Measurements from ENCODE around the gene SH3BGRL3. TPM values are rescaled to one million over a fixed set of nuclear protein-coding genes. Genes with fewer than 3 reads are reported as not detected.
A peak's percentile ranks its signal among the peaks of the same experiment; 100 is the strongest.

The SH3BGRL3 gene
- total RNA-seq, 4 donors from 2014 or later = 49.6 to 97.2 (median 56.0) TPM

GRCh38 chr1:26237230-26237966, 42.5 kb upstream of the SH3BGRL3 start:
- Histone ChIP-seq H3K4me3 (no peak overlapping the region), H3K27me3 (no peaks in the 10 kb centered on the region), H3K4me1 (peaks cover 0 to 25% (median 2%) of the 10 kb centered on the region in 4 donors), H3K9me3 (no peaks in the 10 kb centered on the region), H3K27ac (peak overlapping the region in 2 of 4 donors; percentile 20 to 60), H3K36me3 (no peaks in the 10 kb centered on the region)
- no peak for DNase-seq (ENCODE audit: low spot score in 2 of 2)
- WGBS, 2 donors = 70 to 72% methylated on average over 6 of the region's 6 CpGs
- TF ChIP-seq POLR2A (IDR thresholded peaks at IDR 0.05) (no peak), CTCF (IDR thresholded peaks at IDR 0.05) (no peak), EP300 (IDR thresholded peaks at IDR 0.05) (no peak)

GRCh38 chr1:26239936-26240335, 40.0 kb upstream of the SH3BGRL3 start:
- H3K4me1 ChIP-seq = peaks cover 0 to 20% (median 2%) of the 10 kb centered on the region in 4 donors
- H3K9me3 ChIP-seq = no peaks in the 10 kb centered on the region
- WGBS, 2 donors = 41 to 45% methylated on average over 4 of the region's 4 CpGs
- no peak for TF ChIP-seq POLR2A (IDR thresholded peaks at IDR 0.05)
- no peak for TF ChIP-seq CTCF (IDR thresholded peaks at IDR 0.05)
- TF ChIP-seq EP300 (IDR thresholded peaks at IDR 0.05) = no peak
- H3K27me3 ChIP-seq = no peaks in the 10 kb centered on the region
- H3K36me3 ChIP-seq = peaks cover 0 to 10% (median under 1%) of the 10 kb centered on the region in 3 donors
- no peak overlapping the region for H3K4me3 ChIP-seq
- H3K27ac ChIP-seq = peak overlapping the region in 2 of 4 donors; percentile 44 to 60
- no peak for DNase-seq (ENCODE audit: low spot score in 2 of 2)

GRCh38 chr1:26252718-26253117, 27.2 kb upstream of the SH3BGRL3 start:
- H3K27ac ChIP-seq = no peak overlapping the region
- no peaks in the 10 kb centered on the region for H3K27me3 ChIP-seq
- no peaks in the 10 kb centered on the region for H3K9me3 ChIP-seq
- DNase-seq (ENCODE audit: low spot score in 2 of 2) = no peak
- peaks cover 0 to 47% (median 0%) of the 10 kb centered on the region in 3 donors for H3K36me3 ChIP-seq
- H3K4me1 ChIP-seq = no peaks in the 10 kb centered on the region
- TF ChIP-seq EP300 (IDR thresholded peaks at IDR 0.05) = no peak
- no peak for TF ChIP-seq POLR2A (IDR thresholded peaks at IDR 0.05)
- TF ChIP-seq CTCF (IDR thresholded peaks at IDR 0.05) = no peak
- H3K4me3 ChIP-seq = no peak overlapping the region
- WGBS, 2 donors = 75 to 77% methylated on average over 7 of the region's 7 CpGs

- DNase-seq (ENCODE audit: low spot score in 2 of 2) = no peak
- no peaks in the 10 kb centered on the region for H3K4me1 ChIP-seq
- TF ChIP-seq CTCF (IDR thresholded peaks at IDR 0.05) (no peak), EP300 (IDR thresholded peaks at IDR 0.05) (no peak), POLR2A (IDR thresholded peaks at IDR 0.05) (no peak)
- 82 to 92% methylated on average over 3 of the region's 3 CpGs for WGBS, 2 donors
- H3K27ac ChIP-seq = no peak overlapping the region
- no peaks in the 10 kb centered on the region for H3K9me3 ChIP-seq
- peaks cover 0 to 59% (median 0%) of the 10 kb centered on the region in 3 donors for H3K36me3 ChIP-seq
- H3K4me3 ChIP-seq = no peak overlapping the region
- no peaks in the 10 kb centered on the region for H3K27me3 ChIP-seq
Observed at GRCh38 chr1:26254404-26254803, 25.5 kb upstream of the SH3BGRL3 start.

- H3K36me3 ChIP-seq = peaks cover 0 to 71% (median 0%) of the 10 kb centered on the region in 3 donors
- 92 to 94% methylated on average over 2 of the region's 2 CpGs for WGBS, 2 donors
Observed at GRCh38 chr1:26257222-26257621, 22.7 kb upstream of the SH3BGRL3 start.

More at GRCh38 chr1:26257222-26257621, 22.7 kb upstream of the SH3BGRL3 start:
- Histone ChIP-seq H3K4me1 (no peaks in the 10 kb centered on the region), H3K4me3 (no peak overlapping the region), H3K9me3 (no peaks in the 10 kb centered on the region), H3K27ac (no peak overlapping the region), H3K27me3 (no peaks in the 10 kb centered on the region)
- DNase-seq (ENCODE audit: low spot score in 2 of 2) = no peak
- no peak for TF ChIP-seq CTCF (IDR thresholded peaks at IDR 0.05)
- TF ChIP-seq POLR2A (IDR thresholded peaks at IDR 0.05) = no peak
- TF ChIP-seq EP300 (IDR thresholded peaks at IDR 0.05) = no peak

Measured in tibial nerve (tissue), 4 donors.